Raji (cell line): ENCODE results near the gene C10orf90.

ENCODE experiments used
- POLR2A ChIP-seq: IDR thresholded peaks from 2 replicates; pipeline ENCODE4 v1.6.1; 2011; ENCODE audit warnings: low read depth, low read length, control low read depth; ENCODE audit not compliant: insufficient read depth

The C10orf90 gene

DNA sequence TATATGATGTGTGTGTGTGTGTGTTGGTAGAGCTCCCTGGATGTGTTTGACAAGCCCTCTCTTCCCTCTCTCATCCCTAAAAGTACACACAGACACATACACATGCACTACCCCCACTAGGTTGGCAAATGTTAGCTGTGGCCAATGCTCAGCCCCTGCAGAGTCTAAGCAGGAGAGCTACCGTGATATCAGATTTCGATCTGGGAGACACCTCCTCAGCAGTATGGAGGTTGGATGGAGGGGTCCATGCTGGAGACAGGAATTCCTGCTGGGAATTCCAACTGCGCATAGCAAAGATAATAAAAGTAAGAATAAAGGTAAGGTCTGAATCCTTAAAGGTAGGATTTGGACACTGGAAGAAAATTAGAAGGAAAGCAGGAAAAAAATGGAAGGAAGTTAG, 85.7 kb downstream of the C10orf90 start:
- no peak for TF ChIP-seq POLR2A

DNA sequence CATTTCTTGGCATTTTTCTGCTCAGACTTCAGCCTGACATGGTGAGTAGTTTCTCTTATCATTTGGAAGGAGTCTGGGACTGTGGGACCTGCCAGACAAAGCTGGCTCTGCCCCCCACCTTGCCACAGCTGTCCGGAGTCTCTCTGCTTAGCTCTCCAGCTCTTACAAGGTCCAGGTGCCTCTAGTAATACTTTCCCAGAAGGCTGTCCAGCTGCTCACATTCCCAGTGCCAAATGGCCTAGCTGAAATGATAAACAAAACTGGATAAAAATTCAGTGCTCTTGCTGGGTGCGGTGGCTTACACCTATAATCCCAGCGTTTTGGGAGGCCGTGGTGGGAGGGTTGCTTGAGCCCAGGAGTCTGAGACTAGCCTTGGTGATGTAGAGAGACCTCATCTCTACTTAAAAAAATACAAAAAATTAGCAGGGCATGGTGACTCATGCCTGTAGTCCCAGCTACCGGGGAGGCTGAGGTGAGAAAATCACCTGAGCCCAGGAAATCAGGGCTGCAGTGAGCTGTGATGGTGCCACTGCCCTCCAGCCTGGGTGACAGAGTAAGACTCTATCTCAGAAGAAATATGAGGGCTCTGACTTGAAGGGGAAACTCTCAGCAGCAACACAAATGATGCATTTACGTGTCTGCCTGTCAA, 86.8 kb downstream of the C10orf90 start:
- no peak for TF ChIP-seq POLR2A

GRCh38 chr10:126581648-126582046, 88.8 kb downstream of the C10orf90 start:
- TF ChIP-seq POLR2A: no peak

DNA sequence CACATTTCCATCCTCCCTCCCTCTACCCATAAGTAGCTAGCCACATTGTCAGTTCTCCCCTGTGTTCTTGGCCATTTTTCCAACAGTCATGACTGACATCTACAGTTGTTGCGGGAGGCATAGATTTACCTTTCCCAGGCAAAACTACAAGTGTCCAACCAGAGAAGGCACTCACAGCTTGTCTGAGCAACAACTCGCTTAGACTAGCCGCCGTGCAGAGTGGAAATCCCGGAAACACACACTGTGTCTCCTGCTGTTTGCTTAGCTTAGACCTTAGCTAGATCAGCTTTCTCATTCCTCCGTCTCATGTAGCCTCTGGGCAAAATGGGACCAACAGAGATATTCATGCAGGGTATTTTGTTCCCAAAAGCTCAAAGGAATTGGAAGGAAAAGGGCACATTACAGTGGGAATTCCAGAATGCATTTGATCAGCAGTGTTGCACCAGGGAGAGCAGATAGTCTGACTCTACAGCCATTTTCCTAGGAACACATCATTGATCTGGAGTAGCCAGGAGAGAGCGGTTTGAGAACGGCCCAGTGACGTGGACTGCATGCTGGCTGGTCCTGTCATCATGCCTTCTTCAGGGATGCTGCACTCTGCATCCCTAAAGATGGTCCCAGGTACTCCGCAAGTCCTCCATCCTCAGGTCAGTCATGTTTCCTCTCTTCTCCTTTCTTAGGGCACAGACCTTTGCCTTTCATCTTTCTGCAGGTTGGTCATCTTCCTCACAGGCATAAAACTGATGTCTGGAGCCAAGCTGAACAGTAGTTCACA, 89.4 kb downstream of the C10orf90 start:
- TF ChIP-seq POLR2A: no peak

- no peak for TF ChIP-seq POLR2A
Observed at GRCh38 chr10:126576336-126576735, 94.2 kb downstream of the C10orf90 start.

DNA sequence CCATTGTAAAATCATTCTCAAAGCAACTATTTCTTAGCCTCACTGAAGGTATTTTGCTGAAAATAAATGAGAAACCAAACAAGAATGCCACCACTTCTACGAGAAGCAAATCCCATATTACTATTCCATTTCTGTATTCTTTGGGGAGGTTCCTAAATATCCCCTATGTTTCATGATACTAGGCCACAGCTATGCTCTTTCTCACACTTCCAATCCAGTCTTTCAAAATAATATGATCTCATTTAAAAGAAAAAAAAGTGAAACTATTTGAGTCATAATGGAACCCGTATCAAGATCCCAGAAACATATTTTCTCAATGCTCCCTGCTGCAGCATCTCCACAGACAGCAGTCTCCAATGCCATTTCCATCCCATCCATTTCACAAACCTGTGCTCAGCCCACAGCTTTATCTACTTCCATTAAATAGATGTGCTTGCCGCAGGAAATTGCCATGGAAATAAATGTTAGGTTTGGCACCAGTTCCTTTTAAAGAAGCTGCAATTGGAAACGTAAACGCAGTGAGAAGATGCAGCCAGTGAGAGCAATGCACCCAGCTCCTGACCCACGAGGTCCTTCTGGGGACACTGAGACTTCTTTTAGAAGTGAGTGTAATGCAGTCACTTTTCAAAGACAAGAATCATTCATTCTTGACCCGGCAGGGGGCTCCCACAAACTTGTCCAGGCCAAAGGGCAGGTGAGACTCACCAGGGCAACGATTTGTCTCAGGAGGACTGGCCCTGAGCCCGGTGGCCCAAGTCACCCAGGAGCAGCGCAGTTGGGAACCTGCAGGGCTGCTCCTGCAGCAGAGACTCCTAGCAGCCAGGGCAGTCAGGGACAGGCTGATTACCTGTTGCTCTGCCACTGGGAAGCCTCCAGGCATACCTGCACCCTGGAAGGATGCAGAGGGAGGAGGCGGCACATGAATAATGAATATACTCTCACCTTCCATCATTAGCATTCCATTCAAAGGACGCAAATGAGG, 99.6 kb downstream of the C10orf90 start:
- no peak for TF ChIP-seq POLR2A

DNA sequence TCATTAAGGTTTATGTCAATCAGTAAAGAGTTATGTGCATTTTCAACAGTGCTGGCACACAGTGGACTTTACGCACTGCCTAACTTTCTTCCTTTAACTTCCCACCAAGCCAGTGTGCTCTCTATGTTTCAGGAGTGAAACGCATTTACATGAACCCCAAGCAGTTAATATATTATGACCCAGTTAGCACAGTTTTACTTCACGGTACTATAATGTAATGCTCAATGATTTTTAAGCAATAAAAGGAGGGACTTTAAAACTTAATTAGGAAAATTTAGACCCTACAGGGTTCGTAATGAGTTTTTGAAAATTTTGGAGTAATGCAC, 100.3 kb downstream of the C10orf90 start:
- TF ChIP-seq POLR2A: no peak

DNA sequence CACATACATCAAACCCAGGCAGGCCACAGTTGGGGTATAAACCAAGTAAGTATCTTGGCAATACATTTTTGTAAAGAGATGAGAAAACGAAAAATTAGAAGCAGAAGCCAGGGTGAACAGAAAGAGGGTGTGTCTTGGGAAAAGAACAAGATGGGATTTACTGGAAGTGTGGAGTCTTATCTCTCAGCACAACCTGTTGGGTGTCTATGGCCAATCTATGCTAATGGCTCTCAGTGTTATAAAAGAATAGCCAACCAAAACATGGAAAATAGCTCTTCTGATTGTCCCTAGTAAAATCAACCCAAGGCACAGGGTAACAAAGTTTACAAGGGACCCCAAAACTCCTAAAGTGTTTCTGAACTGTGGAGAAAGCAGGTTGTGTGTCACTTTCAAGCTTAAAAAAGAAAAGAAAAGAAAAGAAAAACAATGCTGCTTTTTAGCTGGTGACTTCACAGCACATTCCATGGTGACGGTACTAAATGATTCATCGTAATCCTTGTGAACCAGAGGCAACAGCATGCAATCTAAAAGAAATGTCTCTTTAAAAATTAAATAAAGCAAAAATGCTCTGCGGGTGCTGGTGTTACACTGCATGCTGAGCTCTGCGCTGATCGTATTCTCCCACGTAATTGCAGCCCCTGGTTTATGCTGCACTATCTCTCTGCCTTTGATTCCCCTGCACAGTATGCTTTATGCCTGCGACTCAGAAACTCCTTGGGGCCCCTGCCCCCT, 100.8 kb downstream of the C10orf90 start:
- TF ChIP-seq POLR2A: no peak

DNA sequence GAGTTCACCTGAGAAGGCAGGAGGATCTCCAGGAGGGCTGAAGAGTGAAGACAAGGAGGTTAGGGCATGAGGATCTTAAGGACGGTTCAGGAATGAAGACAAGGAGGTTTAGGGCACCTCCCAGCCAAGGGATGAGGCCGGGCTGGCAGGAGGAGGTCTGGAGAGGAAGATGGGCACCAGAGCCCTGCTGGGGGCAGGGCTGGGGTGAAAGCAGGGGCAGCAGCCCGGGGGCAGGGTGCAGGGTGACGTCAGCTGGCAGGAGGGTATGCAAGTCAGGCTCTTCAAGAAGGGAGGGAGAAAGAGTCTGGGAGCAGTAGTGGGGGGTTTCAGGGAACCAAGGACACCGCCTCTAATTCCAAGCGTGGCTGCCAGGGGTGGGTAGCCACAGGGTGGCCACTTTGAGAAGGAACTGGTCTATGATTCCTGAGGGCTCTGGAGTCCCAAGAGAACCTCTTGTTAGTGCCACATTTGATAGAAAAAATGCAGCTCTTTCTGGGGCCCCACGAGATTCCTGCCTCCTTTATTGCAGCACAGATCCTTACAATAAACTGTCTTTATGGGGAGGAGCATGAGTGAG, 101.6 kb downstream of the C10orf90 start:
- no peak for TF ChIP-seq POLR2A

DNA sequence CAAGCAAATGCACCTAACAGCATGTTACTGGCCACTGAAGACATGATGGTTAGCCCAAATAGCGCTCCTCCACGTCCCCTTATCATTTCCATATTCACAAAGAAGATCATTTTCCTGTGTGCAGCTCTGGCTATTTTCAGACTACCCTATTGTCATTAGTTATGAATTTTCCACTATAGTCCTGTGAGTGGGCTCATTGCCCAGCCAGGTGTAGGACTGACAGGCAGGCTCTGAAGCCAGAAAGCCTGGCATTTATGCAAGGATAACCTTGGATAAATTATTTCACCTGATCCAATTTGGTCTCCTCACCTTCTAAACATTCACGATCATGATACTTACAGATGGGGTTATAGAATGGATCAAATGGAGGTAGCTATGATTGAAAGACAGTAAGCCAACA, 104.6 kb downstream of the C10orf90 start:
- no peak for TF ChIP-seq POLR2A

GRCh38 chr10:126565441-126565840, 105.1 kb downstream of the C10orf90 start:
- no peak for TF ChIP-seq POLR2A

GRCh38 chr10:126564326-126564888, 106.1 kb downstream of the C10orf90 start:
- no peak for TF ChIP-seq POLR2A

- no peak for TF ChIP-seq POLR2A
Observed at GRCh38 chr10:126563361-126563760, 107.1 kb downstream of the C10orf90 start.
